Stimulated activated CD8-positive, alpha-beta memory T cell treated with anti-CD3 and anti-CD28 coated beads, Interleukin-12 subunit alpha, Interleukin-12 subunit beta, amount 100 ng/mL, for 1 hour (primary cell): ENCODE data around the gene FABP6.
A peak's percentile ranks its signal among the peaks of the same experiment; 100 is the strongest.
"Not testable (repeated sequence)": the region's sequence is repeated elsewhere in the genome, so short reads cannot be mapped to it uniquely, and the experiment has no call there.

Experiments used
- DNase-seq: peaks from one replicate; pipeline ENCODE4 v3.0.0-alpha.2; 2020; ENCODE audit warnings: low read depth

Gene FABP6

GRCh38 chr5:160229190-160229742 lies at the start of gene FABP6:
FABP6 (plus strand) TSS chr5:160229506; CDS start chr5:160229558, 52 bp downstream.
- no peak for DNase-seq

GRCh38 chr5:160180931-160181330 lies 48.4 kb upstream of the FABP6 start:
- no peak for DNase-seq

- no peak for DNase-seq
Observed at GRCh38 chr5:160181965-160182622, 47.2 kb upstream of the FABP6 start.

GRCh38 chr5:160183075-160183474 lies 46.2 kb upstream of the FABP6 start:
- DNase-seq: no peak

GRCh38 chr5:160185626-160186360 lies 43.5 kb upstream of the FABP6 start:
- no peak for DNase-seq

GRCh38 chr5:160186480-160186879 lies 42.8 kb upstream of the FABP6 start:
- no peak for DNase-seq

- no peak for DNase-seq
Observed at GRCh38 chr5:160187091-160187490, 42.2 kb upstream of the FABP6 start.

- DNase-seq: no peak
Observed at GRCh38 chr5:160188141-160189015, 40.9 kb upstream of the FABP6 start.

- DNase-seq: no peak
Observed at GRCh38 chr5:160192424-160192823, 36.9 kb upstream of the FABP6 start.

GRCh38 chr5:160193076-160193475 lies 36.2 kb upstream of the FABP6 start:
- DNase-seq: not testable (repeated sequence)

- not testable (repeated sequence) for DNase-seq
Observed at GRCh38 chr5:160193790-160194189, 35.5 kb upstream of the FABP6 start.

GRCh38 chr5:160197341-160198144 lies 31.8 kb upstream of the FABP6 start:
- DNase-seq: no peak

GRCh38 chr5:160198146-160198545 lies 31.2 kb upstream of the FABP6 start:
- DNase-seq: no peak

GRCh38 chr5:160198841-160199409 lies 30.4 kb upstream of the FABP6 start:
- no peak for DNase-seq

GRCh38 chr5:160199410-160199911 lies 29.8 kb upstream of the FABP6 start:
- DNase-seq: peak; percentile 52

GRCh38 chr5:160207061-160207460 lies 22.2 kb upstream of the FABP6 start:
- DNase-seq: no peak

GRCh38 chr5:160209917-160210316 lies 19.4 kb upstream of the FABP6 start:
- no peak for DNase-seq

GRCh38 chr5:160210606-160211005 lies 18.7 kb upstream of the FABP6 start:
- DNase-seq: no peak

GRCh38 chr5:160211352-160211751 lies 18.0 kb upstream of the FABP6 start:
- DNase-seq: no peak

GRCh38 chr5:160213537-160213936 lies 15.8 kb upstream of the FABP6 start:
- no peak for DNase-seq

GRCh38 chr5:160219356-160219755 lies 9.9 kb upstream of the FABP6 start:
- no peak for DNase-seq
